Upper lobe of right lung (tissue), 1 donor: Measurements from ENCODE around the gene DNMT3A. TPM values are rescaled to one million over a fixed set of nuclear protein-coding genes. Genes with fewer than 3 reads are reported as not detected.

ENCODE experiments used
- ATAC-seq: fragments of 200-7000 bp; cut with Tn5 transposase; one replicate; pipeline ENCODE4 v1.9.1; 2020; ENCODE audit warnings: mild to moderate bottlenecking, moderate library complexity
- DNase-seq: peaks from one replicate; pipeline ENCODE4 v3.0.0-alpha.2; 2020
- H3K27ac ChIP-seq: fragments of 200-600 bp; one replicate; pipeline ENCODE4 v1.8.0; 2022
- H3K27me3 ChIP-seq: fragments of 200-600 bp; one replicate; pipeline ENCODE4 v1.8.0; 2022; ENCODE audit warnings: mild to moderate bottlenecking
- H3K36me3 ChIP-seq: fragments of 200-600 bp; one replicate; pipeline ENCODE4 v1.8.0; 2022
- H3K4me1 ChIP-seq: fragments of 200-600 bp; one replicate; pipeline ENCODE4 v1.8.0; 2022
- H3K4me3 ChIP-seq: fragments of 200-600 bp; one replicate; pipeline ENCODE4 v1.8.0; 2022; ENCODE audit warnings: mild to moderate bottlenecking
- H3K9me3 ChIP-seq: fragments of 200-600 bp; one replicate; pipeline ENCODE4 v1.8.0; 2022
- CTCF ChIP-seq: fragments of 200-600 bp; IDR thresholded peaks from one replicate; pipeline ENCODE4 v1.8.0; 2022; ENCODE audit warnings: antibody characterized with exemption
- intact Hi-C: fragments of 100-400 bp; cut with DNase I; formaldehyde crosslinking; loops from one replicate; pipeline ENCODE4 v1.11.0; 2022
- total RNA-seq: library from RNA; stranded (reverse); fragmentation: NEBNext Ultra II Directional; extraction: Animal tissue kit (Norgen Biotek cat#: 25700); gene quantifications from one replicate; pipeline ENCODE4 v1.2.1, GENCODE V29; 2021
- donor health status: DM: no; HTN: yes; CAD: no; lungs with severe emphysema.

Gene DNMT3A
- total RNA-seq, 1 donor from 2014 or later = 31.3 TPM

- H3K9me3 ChIP-seq = no peaks in the 10 kb centered on the region
- H3K27me3 ChIP-seq = no peaks in the 10 kb centered on the region
- peaks cover 35% of the 10 kb centered on the region for H3K36me3 ChIP-seq
- H3K4me1 ChIP-seq = peaks cover 9% of the 10 kb centered on the region
- no peak overlapping the region for H3K4me3 ChIP-seq
- TF ChIP-seq CTCF = no peak
- DNase-seq (no peak), ATAC-seq (peak; percentile 2)
- H3K27ac ChIP-seq = no peak overlapping the region
- intact Hi-C loops = no loop called here
Measured at GRCh38 chr2:25230948-25231311, 110.8 kb downstream of the DNMT3A start.

GRCh38 chr2:25230198-25230947 is 111.4 kb downstream of the DNMT3A start:
- H3K4me1 ChIP-seq = peaks cover 9% of the 10 kb centered on the region
- ATAC-seq = peak; percentile 28
- H3K27me3 ChIP-seq = no peaks in the 10 kb centered on the region
- H3K36me3 ChIP-seq = peaks cover 29% of the 10 kb centered on the region
- TF ChIP-seq CTCF = no peak
- no peaks in the 10 kb centered on the region for H3K9me3 ChIP-seq
- intact Hi-C loops = no loop called here
- H3K4me3 ChIP-seq = no peak overlapping the region
- no peak for DNase-seq
- H3K27ac ChIP-seq = no peak overlapping the region

- DNase-seq = no peak
- no peaks in the 10 kb centered on the region for H3K27me3 ChIP-seq
- no peak for TF ChIP-seq CTCF
- H3K36me3 ChIP-seq = peaks cover 22% of the 10 kb centered on the region
- no peaks in the 10 kb centered on the region for H3K9me3 ChIP-seq
- no peak for ATAC-seq
- intact Hi-C loops = no loop called here
- H3K4me1 ChIP-seq = peaks cover 9% of the 10 kb centered on the region
- H3K27ac ChIP-seq = no peak overlapping the region
- no peak overlapping the region for H3K4me3 ChIP-seq
Measured at GRCh38 chr2:25229279-25230197, 112.2 kb downstream of the DNMT3A start.

GRCh38 chr2:25228848-25229278 is 112.9 kb downstream of the DNMT3A start:
- Histone ChIP-seq H3K4me1 (peaks cover 9% of the 10 kb centered on the region), H3K9me3 (no peaks in the 10 kb centered on the region), H3K27ac (no peak overlapping the region), H3K27me3 (no peaks in the 10 kb centered on the region), H3K36me3 (peaks cover 16% of the 10 kb centered on the region), H3K4me3 (no peak overlapping the region)
- intact Hi-C loops = no loop called here
- TF ChIP-seq CTCF = peak; percentile 64
- DNase-seq (peak; percentile 78), ATAC-seq (peak; percentile 87)

- Histone ChIP-seq H3K9me3 (no peaks in the 10 kb centered on the region), H3K27me3 (no peaks in the 10 kb centered on the region), H3K4me3 (no peak overlapping the region), H3K27ac (no peak overlapping the region), H3K36me3 (peaks cover 3% of the 10 kb centered on the region), H3K4me1 (peaks cover 9% of the 10 kb centered on the region)
- intact Hi-C loops = no loop called here
- TF ChIP-seq CTCF = no peak
- ATAC-seq = no peak
- no peak for DNase-seq
Measured at GRCh38 chr2:25227576-25227975, 114.1 kb downstream of the DNMT3A start.
